Measurements from ENCODE around the gene MANBA. TPM values are rescaled to one million over a fixed set of nuclear protein-coding genes. Genes with fewer than 3 reads are reported as not detected.

The MANBA gene
- total RNA-seq, 1 donor from 2014 or later: 22.4 TPM

- ATAC-seq (ENCODE audit: poor library complexity): no peak
- intact Hi-C loops (cut with DNase I): no loop called here
- DNase-seq: no peak
Observed at GRCh38 chr4:102610476-102610875, 150.3 kb downstream of the MANBA start.

GRCh38 chr4:102610007-102610406, 150.8 kb downstream of the MANBA start:
- DNase-seq: no peak
- intact Hi-C loops (cut with DNase I): no loop called here
- no peak for ATAC-seq (ENCODE audit: poor library complexity)

GRCh38 chr4:102608190-102608589, 152.6 kb downstream of the MANBA start:
- DNase-seq: no peak
- intact Hi-C loops (cut with DNase I): no loop called here
- ATAC-seq (ENCODE audit: poor library complexity): no peak

- intact Hi-C loops (cut with DNase I): no loop called here
- DNase-seq (no peak), ATAC-seq (ENCODE audit: poor library complexity) (no peak)
Observed at GRCh38 chr4:102606846-102607450, 153.8 kb downstream of the MANBA start.

- DNase-seq: no peak
- intact Hi-C loops (cut with DNase I): no loop called here
- ATAC-seq (ENCODE audit: poor library complexity): no peak
Observed at GRCh38 chr4:102606261-102606660, 154.5 kb downstream of the MANBA start.

GRCh38 chr4:102604222-102604940, 156.4 kb downstream of the MANBA start:
- ATAC-seq (ENCODE audit: poor library complexity) (no peak), DNase-seq (no peak)
- intact Hi-C loops (cut with DNase I): no loop called here

- DNase-seq (no peak), ATAC-seq (ENCODE audit: poor library complexity) (no peak)
- intact Hi-C loops (cut with DNase I): no loop called here
Observed at GRCh38 chr4:102601586-102602227, 159.1 kb downstream of the MANBA start.

GRCh38 chr4:102600689-102601088, 160.1 kb downstream of the MANBA start:
- ATAC-seq (ENCODE audit: poor library complexity): no peak
- DNase-seq: no peak
- intact Hi-C loops (cut with DNase I): no loop called here

GRCh38 chr4:102599886-102600285, 160.9 kb downstream of the MANBA start:
- no peak for ATAC-seq (ENCODE audit: poor library complexity)
- intact Hi-C loops (cut with DNase I): no loop called here

GRCh38 chr4:102599455-102599854, 161.3 kb downstream of the MANBA start:
- DNase-seq (no peak), ATAC-seq (ENCODE audit: poor library complexity) (no peak)
- intact Hi-C loops (cut with DNase I): no loop called here

More at GRCh38 chr4:102599886-102600285, 160.9 kb downstream of the MANBA start:
- DNase-seq: no peak

- no peak for DNase-seq
- intact Hi-C loops (cut with DNase I): no loop called here
- no peak for ATAC-seq (ENCODE audit: poor library complexity)
Observed at GRCh38 chr4:102598762-102599374, 161.9 kb downstream of the MANBA start.

GRCh38 chr4:102598086-102598761, 162.5 kb downstream of the MANBA start:
- ATAC-seq (ENCODE audit: poor library complexity) (peak; percentile 73), DNase-seq (no peak)
- intact Hi-C loops (cut with DNase I): no loop called here

GRCh38 chr4:102596532-102596931, 164.2 kb downstream of the MANBA start:
- intact Hi-C loops (cut with DNase I): no loop called here
- DNase-seq (no peak), ATAC-seq (ENCODE audit: poor library complexity) (no peak)

- DNase-seq (no peak), ATAC-seq (ENCODE audit: poor library complexity) (no peak)
- intact Hi-C loops (cut with DNase I): no loop called here
Observed at GRCh38 chr4:102594000-102594399, 166.8 kb downstream of the MANBA start.

- DNase-seq (no peak), ATAC-seq (ENCODE audit: poor library complexity) (no peak)
- intact Hi-C loops (cut with DNase I): no loop called here
Observed at GRCh38 chr4:102593147-102593546, 167.6 kb downstream of the MANBA start.

- no peak for DNase-seq
- intact Hi-C loops (cut with DNase I): no loop called here
- ATAC-seq (ENCODE audit: poor library complexity): no peak
Observed at GRCh38 chr4:102592256-102592655, 168.5 kb downstream of the MANBA start.

GRCh38 chr4:102589743-102590142, 171.0 kb downstream of the MANBA start:
- no peak for DNase-seq
- no peak for ATAC-seq (ENCODE audit: poor library complexity)
- intact Hi-C loops (cut with DNase I): no loop called here

- intact Hi-C loops (cut with DNase I): no loop called here
- ATAC-seq (ENCODE audit: poor library complexity): no peak
- no peak for DNase-seq
Observed at GRCh38 chr4:102586644-102587021, 174.1 kb downstream of the MANBA start.

GRCh38 chr4:102586002-102586643, 174.6 kb downstream of the MANBA start:
- DNase-seq: no peak
- no peak for ATAC-seq (ENCODE audit: poor library complexity)
- intact Hi-C loops (cut with DNase I): no loop called here

Data from Right ventricle myocardium superior (tissue), 1 donor.